Measurements from ENCODE around the gene TEKT5.
"Not testable (repeated sequence)": the region's sequence is repeated elsewhere in the genome, so short reads cannot be mapped to it uniquely, and the experiment has no call there.

TEKT5 gene

DNA sequence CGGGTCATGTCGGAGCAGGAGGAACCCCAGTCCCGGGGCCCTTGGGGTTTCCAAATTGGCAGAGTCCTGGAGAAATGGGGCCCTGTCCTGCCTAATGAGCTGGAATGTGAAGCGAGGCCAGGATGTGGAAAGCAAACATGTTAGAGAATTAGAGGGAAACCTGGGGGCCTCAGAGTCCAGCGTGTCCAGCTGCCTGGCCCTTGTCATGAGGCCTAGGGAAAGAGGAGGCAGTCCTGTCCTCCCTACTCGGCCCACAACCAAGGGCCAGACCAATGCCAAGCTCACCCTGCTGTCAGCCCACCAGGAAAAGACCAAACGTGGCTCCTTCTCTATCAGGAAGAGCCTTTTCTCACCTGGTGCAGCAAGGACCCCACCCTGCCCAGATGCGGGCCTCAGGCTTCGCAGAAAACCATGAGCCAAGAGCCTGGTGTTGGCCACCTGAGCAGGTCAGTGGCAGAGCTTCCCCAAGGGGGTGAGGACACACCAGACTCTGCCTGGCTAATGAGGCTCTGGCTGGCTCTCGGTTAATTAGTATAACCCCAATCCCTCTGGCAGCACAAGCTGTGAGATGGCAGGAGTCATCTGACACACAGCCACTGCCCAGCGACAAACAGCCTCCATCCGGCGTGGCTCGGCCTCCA, 10.1 kb downstream of the TEKT5 start:
- no peak for DNase-seq (ENCODE audit: low read depth)

DNA sequence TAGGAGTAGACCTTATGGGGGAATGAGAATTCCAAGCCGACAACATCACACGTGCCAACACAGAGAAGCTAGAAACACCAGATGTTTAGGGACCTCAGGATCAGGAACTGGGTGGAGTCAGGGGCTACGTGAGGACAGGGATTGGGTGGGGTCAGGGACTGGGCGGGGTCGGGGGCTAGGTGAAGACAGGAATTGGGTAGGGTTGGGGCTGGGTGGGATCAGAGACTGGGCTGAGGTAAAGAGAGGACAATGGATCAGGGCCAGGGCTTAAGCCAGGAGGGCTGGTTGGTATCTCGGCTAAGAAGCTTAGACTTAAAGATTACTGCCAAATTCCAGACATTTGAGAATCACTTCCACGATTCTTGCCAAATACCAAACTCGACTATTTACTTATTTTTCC, 11.6 kb downstream of the TEKT5 start:
- no peak for DNase-seq (ENCODE audit: low read depth)

DNA sequence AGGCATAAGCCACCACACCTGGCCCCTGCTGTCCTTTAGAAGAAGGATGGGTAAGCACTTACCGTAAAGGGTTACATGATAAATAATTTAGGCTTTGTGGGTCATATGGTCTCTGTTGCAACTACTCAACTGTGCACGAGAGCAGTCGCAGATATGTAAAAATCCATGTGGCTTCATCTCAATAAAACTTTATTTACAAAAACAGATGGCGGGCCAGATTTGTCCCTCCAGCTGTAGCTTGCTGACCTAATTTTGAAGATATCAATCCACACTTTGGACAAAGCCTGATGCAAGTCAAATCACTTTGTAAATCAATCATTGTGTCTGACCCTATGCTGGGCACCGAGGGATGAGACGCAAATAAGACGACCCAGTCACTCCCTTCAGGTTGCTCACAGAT, 12.1 kb downstream of the TEKT5 start:
- no peak for DNase-seq (ENCODE audit: low read depth)

DNA sequence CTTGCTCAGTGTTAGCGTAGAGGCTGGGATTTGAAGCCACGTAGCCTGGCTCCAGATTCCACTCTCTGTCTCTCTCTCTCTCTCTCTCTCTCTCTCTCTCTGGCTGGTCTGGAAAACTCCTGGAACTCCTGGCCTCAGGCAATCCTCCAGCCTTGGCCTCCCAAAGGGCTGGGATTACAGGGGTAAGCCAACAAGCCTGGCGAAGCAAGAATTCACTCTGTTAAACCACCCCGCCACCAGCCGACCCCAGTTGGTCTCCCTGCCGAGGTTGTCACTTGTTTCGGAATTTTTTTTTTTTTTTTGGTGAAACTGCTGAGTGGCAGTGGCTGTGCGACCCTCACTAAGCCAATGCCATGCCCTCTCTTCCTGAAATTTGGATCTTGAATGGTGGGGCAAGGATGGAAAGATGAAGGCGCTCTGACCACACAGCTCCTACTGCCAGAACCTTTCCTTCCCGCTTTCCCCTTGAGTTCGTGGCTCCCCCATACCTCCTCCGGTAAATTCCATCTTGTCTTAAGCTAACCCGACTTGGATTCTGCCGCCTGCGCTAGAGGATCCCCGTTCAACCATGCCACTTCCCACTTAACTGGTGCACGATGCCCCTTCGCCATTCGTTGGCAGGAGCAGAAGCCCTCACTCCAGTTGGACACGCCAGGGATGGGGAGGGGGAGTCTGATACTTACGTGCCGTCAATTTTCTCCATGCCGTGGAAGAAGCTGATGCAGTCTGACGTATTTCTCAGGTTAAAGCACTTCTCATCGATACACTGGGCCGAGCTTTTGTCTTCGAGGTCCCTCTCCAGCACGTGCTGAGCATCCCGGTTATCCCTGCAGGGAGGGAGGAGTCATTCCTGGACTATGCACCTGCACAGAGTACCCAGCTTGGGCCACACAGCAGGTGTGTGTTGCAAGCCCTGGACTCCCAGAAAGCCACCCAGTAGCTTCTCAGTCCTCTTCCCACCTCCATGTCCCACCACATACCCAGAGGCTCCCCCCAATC, 13.1 kb downstream of the TEKT5 start:
- DNase-seq (ENCODE audit: low read depth): no peak

DNA sequence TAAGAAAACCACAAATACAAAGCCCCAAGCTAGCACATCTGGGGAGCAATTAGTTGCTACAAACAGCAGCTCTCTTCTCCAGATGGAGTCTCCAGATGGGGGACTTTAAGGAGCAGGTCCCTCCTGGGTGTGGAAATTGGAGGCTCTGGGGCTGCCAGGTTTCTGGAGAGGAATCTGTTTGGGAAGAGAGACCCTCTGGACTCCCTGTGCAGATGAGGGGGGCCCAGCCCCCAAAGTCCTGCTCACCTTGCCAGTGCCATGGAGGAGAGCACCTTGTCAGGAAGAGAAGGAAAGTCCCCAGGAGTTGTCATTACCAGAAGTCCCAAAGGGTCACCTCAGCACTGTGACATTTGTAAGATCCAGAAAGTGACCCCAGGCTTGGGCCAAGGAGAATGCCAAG, 14.8 kb downstream of the TEKT5 start:
- DNase-seq (ENCODE audit: low read depth): no peak

DNA sequence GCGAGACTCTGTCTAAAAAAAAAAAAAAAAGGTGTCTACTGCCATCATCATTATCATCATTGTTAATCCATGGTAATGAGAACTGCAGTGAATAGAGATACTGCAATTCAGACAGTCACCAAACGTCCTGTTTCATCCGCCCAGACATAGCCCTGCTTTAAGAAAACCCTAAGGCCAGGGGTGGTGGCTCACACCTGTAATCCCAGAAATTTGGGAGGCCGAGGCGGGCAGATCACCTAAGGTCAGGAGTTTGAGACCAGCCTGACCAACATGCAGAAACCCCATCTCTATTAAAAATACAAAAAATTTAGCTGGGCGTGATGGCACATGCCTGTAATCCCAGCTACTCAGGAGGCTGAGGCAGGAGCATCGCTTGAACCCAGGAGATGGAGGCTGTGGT, 15.3 kb downstream of the TEKT5 start:
- DNase-seq (ENCODE audit: low read depth): not testable (repeated sequence)

DNA sequence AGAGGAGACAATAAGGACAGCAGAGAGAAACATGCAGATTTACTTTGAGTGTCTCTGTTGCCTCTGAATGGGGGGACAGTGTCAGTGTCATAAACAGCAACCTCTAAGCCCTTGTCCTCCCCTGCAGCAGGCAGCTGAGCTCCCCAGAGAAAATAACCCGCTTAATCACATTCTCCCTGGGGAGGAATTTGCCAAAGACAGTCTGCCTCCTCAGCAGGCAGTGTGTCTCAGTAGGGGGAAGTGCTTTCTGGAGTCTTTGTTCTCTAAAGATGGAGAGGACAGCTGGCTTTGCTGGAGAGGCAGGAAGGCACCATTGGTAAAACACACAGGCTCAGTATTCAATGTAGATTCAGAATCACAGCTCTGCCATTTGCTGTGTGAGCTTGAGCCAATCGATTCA, 16.1 kb downstream of the TEKT5 start:
- DNase-seq (ENCODE audit: low read depth): no peak

DNA sequence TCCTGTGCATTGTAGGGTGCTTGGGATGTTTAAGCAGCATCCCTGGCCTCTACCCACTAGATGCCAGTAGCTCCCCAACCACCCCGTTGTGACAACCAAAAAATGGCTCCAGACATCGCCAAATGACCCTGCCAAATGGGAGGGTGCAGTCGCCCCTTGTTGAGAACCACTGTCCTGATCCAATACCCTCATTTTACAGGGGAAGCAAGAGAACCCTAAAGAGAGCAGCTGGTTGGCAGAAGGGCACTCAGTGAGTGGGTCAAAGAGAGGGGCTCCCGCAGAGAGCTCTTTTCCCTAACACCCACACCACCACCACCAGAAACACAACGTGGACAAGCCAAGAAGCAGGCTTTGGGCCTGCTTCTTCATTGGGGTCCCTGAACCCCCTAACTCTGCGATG, 18.4 kb downstream of the TEKT5 start:
- no peak for DNase-seq (ENCODE audit: low read depth)

DNA sequence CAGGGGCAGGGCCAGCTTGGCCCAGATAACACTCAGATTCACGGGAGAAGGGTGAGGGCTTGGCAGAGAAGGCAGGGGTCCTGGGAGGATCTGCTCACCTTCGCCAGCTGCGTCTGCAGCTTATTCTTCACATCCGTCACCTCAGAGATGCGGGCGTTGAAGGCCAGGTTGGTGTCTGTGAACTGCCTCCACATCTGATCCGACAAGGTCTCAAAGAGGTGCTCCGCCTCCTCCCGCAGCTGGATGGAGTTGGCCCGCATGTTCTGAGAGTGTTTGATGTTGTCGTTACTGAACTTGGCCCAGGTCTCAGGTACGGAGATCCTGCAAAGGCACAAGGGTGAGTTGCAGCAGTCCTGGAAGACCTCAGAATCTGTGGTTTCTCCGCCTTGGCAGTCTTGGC, 18.9 kb downstream of the TEKT5 start:
- DNase-seq (ENCODE audit: low read depth): no peak

DNA sequence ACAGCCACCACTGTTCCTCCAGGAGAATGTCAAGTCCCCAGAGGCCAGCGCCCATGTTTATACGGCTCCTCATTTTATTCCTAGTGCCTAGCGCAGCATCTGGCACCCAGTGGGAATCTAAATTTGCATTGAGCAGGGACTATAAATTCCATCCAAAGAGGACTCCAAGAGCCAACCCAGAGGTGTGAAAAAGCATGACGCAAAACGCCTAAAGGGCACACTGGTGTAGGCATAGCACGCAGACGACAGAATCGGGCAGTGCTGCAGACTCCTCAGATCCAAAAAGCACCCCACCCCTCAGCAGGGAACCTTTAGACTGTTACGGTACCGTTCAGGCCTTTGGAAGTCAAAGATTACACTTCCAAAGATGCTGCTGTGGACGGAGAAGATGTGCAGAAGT, 19.5 kb downstream of the TEKT5 start:
- DNase-seq (ENCODE audit: low read depth): no peak

DNA sequence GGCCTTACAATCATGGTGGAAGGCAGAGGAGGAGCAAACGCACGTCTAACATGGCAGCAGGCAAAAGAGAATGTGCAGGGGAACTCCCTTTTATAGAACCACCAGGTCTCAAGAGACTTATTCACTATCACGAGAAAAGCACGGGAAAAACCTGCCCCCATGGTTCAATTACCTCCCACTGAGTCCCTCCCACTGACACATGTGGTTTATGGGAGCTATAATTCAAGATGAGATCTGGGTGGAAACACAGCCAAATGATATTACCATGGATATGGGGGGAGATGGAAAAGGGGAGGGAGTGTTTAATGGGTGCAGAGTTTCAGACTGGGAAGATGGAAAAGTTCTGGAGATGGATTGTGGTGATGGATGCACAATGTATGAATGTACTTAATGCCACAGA, 23.0 kb downstream of the TEKT5 start:
- DNase-seq (ENCODE audit: low read depth): no peak

DNA sequence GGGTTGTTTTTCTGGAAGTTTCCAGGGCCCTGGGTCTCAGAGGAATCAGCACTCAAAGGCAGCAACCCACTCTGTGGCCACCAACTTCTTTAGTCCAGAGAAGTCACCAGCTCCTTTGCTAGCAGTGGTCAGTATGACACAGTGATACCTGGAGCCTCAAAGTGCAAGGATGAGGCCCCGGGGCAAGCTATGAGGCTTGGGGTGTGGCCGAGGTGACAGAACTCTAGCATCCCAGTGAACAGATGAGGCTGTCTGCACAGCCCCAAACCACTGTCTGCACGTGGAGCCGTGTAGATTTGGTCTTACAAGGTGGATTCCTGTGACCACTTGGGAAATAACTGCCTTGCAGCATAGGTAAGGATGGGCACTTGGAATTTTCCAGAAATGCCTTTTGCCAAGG, 24.9 kb downstream of the TEKT5 start:
- no peak for DNase-seq (ENCODE audit: low read depth)

DNA sequence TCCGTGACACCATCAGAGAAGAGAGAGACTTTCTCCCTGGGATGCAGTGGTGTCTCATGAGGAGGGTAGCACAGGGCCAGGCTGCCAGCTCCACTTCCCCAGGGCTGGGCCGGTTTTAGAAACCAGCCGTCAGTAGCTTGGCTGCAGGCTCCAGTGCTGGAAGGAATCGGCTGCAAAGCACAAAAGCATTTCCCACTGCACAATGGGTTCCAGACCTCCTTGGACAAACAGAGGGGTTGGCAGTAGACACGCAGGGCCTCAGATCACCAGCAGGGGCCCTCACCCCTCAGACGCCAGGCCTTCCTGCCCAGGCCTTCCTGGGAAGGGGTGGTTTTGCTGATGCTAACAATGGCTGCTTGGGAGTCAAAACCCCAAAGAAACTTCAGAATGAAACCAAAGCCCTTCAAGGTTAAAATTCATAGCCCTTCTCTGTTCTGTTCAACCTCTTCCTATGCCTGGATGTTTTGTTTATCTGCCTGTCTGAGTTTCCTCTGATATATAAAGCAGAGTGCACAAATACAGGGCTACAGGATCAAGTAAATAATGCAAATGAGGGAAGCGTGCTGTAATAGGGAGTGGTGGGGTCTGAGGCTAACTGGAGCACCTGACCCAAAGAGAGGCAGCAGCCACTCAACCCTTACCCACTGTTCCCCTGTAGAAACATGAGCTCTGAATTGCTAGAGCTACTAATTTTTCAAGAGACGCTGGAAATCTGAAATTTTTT, 26.2 kb downstream of the TEKT5 start:
- no peak for DNase-seq (ENCODE audit: low read depth)

DNA sequence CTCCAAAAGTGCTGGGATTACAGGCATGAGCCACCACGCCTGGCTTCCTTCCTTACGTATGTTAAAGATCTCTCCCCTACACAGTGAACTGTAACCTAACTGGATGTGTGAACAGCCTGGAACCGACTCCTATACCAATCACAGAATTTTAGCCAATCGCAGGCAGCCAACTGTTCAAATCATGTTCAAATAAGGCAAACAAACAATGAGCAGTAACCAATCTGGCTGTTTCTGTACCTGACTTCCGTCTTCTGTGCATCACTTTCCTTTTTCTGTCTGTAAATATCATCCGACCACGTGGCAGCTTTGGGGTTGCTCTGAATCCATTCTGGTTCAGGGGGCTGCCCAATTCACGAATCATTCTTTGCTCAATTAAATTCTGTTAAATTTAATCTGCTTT, 27.5 kb downstream of the TEKT5 start:
- DNase-seq (ENCODE audit: low read depth): no peak

DNA sequence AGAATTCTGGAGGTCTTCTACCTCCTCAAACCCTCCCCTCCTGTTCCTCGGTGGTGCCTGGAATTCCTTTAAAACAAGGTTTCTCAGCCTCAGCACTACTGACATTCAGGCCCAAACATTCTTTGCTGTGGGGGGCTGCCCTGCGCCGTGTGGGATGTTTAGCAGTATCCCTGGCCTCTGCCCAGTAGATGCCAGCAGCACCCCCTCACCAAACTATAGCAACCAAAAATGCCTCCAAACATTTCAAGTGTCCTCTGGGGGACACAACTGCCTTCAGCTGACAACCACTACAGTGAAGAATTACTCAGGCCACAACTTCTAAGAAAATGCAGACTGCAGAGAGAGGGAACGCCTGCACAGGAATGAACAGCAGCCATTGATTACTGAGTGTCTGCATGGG, 28.4 kb downstream of the TEKT5 start:
- DNase-seq (ENCODE audit: low read depth): no peak

DNA sequence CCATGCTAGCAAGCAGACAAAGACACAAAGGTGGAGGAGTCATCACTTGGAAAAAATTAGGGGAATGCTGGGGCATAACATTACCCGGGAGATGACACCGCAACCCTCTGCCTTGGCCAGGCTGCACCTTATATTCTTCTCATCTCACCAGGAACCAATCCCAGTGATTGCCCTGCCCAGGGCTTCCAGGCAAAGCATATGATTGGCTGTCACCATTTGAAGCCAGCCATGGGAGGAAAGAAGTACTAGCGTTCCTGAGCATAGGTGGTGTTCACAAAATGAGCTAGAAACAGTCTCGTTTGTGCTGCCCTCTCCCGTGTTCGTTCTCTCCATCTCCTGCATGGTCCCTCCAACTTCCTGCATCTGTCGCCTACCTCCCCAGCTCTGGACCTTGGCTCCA, 29.6 kb downstream of the TEKT5 start:
- no peak for DNase-seq (ENCODE audit: low read depth)

DNA sequence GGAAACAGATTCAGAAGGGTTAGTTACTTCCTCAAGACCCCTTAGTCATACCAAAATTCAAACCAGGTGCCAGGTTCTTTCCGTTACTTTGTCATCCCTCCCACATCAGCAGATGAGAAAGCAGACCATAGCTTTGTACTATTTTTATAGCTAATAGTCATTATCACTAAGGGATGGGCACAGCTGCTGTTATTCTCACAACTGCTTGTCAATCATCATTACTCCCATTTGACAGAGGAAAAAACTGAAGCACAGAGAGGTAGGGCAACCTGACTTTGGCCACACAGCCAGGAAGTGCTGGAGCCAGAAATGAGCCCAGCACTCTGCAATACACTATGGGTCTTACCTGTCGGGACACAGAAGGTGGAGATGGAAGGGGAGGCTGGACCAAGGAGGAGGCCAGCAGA, 30.0 kb downstream of the TEKT5 start:
- no peak for DNase-seq (ENCODE audit: low read depth)

DNA sequence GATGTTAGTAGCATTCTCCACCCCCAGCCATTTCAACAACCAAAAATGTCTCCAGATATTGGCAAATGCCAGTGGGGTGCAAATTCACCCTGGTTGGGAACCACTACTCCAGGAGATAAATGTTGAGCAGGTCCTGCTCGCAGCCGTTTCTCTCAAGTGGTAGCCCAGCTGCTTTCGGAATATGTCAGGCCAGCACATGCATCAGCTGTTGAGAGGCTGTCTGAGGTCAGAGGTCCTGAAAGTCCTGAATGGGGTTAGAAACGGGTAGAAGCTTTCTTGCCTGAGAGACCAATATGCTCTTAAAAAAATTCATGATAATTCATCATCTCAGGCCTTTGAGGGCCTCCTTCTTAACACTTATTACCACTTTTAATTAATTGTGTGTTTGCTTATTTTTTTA, 31.0 kb downstream of the TEKT5 start:
- DNase-seq (ENCODE audit: low read depth): no peak

DNA sequence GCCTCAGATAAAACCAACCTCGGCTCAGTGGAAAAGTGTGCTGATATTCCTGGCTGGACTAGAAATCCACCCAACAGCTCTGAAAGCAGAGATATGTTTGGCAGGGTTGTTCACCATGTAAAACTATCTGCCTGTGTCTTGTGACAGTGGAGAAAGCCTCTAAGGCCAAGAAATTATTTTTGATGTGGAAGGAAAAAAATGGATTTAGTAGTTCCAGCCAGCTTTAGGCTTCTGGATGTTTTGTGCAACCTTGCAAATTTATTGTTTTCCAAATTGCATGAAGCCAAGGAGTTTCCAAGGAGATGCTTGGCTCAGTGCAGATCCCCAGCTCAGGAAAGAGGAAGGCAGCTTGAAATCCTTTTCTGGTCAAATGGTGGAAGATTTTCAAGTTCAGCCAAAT, 31.6 kb downstream of the TEKT5 start:
- DNase-seq (ENCODE audit: low read depth): no peak

DNA sequence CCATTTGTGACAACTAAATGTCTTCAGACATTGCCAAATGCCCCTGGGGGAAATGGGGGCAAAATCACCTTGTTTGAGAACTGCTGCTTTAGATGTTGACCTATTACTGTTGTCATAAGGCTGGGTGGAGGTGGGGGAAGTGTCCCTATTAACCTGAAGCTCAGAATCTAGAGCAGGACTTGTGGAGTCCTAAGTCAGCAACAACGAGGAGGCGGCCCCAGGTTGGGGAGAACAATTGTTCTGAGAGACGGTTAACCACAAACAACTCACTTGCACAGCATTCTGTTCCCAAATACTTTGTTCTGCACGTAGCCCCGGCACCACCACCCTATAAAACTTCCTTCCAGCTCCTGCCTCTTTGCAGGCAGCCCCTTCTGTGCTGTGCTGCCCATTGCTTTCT, 32.5 kb downstream of the TEKT5 start:
- DNase-seq (ENCODE audit: low read depth): no peak

DNA sequence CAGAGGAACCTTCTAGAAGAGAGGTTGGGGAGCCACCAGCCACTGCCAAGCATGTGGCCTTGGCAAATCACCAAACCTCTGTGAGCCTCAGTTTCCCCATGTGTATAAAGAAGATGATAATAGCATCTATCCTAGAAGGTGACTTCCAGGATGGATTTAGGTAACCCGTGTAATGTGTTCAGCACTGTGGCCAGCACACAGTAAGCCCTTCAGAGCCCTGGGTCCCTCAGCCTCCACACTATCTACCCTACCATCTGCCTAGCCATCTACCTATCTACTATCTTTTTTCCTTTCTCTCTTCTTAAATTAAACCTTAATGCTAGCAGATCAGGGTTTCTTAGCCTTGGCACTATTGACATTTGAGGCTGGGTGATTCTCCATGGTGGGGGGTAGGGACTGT, 33.0 kb downstream of the TEKT5 start:
- DNase-seq (ENCODE audit: low read depth): no peak

DNA sequence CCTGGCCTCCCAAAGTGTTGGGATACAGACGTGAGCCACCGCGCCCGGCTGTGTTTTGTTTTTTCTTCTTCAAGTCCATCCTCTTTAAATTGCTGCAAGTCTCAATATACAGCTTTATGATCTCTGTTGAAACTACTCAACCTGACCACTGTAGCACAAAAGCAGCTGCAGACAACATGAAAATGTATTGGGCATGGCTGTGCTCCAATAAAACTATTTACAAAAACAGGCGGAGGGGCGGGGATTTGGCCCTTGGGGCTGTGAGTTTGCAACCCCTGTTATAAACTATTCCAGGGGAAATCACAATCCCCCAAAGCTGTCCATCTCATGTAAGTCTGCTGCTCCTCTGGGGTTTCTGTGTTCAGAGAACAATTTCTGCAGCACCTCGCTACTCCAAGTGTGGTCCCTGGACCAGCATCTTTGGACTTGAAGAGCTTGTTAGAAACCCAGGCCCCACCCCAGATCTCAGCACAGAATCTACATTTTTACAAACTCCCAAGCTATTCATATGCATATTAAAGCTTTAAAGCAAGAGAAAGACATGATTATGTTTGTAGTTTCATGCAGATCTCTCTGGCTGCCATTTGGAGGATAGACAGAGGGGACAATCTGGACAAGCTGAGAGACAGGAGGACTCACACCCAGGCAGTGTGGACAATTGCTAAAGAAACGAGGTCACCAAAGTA, 33.6 kb downstream of the TEKT5 start:
- no peak for DNase-seq (ENCODE audit: low read depth)

Measured in non-pigmented ciliary epithelial cell (primary cell).